IPS DF 4.7 (cell line): ENCODE data around the gene SPOCK1.
"Not testable (repeated sequence)": the region's sequence is repeated elsewhere in the genome, so short reads cannot be mapped to it uniquely, and the experiment has no call there.

Experiments
- DNase-seq: peaks from one replicate; pipeline ENCODE4 v3.0.0-alpha.2; 2013; ENCODE audit warnings: low spot score; ENCODE audit errors: extremely low read depth

SPOCK1 gene

DNA sequence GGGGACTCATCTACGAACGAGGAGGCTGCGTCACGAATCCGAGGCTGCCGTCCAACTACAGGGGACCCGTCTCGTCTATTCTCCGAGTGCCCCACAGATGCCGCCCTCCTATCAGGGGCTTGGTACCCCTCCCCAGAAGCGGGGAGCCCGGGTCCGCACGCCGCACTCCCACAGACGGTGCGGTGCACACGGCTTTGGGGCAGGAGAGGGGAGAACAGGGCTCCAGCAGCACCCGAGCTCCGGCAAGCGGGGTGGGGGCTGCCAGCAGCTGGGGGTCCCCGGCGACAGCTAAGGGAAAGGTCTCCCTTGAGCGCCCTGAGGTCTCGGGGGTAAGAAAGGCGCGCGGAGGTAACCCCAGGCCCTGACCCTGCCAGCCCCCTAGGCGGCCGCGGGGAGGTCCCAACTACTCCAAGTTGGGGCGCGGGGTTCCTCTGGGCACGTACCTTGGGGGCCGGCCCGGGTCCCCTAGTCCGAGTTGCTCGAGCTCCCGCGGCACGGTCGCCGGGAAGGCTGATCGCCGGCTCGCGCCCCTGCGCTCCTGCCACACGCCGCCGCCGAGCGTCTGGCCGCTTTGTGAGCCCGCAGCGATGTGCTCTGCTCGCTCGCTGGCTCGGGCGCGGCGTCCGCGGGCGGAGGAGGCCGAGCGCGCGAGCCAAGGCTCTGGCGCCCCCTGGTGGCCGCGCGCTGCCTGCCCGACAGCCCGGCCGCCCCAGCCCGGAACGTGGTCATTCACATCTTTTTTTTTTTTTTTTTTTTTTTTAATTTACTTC is at the start of gene SPOCK1:
TSS of gene SPOCK1 (minus strand) at position 591 of the 770 bp plus-strand sequence.
- DNase-seq = no peak

DNA sequence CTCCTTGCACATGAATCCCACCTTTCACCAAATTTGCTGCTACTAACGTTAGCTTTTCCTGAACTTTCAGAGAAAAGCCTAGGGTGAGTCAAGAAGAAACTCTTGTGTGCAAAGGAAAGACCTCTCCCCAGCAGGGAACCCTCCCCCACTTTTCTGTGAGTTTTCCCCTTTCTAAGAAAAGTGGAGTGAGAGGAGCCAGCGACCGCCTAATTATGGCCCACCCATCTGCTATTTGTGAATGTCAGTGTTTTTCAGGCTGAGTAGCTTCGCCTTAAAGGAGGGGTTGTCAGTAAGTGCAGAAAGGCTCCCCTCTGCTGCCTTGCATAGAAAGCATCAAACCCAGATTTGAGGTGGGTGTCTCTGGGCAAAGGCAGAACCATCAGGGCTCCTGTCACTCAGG is 46.8 kb upstream of the SPOCK1 start:
- DNase-seq = no peak

DNA sequence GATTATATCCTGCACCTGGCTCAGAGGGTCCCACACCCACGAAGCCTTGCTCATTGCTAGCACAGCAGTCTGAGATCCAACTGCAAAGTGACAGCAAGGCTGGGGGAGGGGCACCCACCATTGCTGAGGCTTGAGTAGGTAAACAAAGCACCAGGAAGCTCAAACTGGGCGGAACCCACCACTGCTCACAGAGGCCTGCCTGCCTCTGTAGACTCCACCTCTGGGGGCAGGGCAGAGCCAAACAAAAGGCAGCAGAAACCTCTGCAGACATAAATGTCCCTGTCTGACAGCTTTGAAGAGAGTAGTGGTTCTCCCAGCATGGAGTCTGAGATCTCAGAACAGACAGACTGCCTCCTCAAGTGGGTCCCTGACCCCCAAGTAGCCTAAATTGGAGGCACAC is 36.3 kb upstream of the SPOCK1 start:
- DNase-seq = not testable (repeated sequence)

DNA sequence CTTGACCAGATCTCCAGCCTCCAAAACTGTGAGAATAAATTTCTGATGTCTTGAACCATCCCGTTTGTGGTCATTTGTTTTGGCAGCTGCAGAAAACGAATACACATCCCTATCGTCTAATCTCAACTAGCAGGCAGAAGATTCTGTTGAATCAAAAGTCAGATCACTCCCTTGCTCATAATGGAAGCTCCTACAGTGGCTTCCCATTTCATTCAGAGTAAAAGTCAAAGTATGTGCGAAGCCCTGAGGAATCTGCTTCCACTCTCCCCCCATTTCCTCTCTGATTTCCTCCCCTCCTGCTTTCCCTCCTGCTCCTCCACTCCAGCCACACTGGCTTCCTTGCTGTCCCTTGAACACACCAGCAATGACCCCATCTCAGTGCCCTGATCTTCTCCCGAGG is 34.8 kb upstream of the SPOCK1 start:
- DNase-seq = no peak

DNA sequence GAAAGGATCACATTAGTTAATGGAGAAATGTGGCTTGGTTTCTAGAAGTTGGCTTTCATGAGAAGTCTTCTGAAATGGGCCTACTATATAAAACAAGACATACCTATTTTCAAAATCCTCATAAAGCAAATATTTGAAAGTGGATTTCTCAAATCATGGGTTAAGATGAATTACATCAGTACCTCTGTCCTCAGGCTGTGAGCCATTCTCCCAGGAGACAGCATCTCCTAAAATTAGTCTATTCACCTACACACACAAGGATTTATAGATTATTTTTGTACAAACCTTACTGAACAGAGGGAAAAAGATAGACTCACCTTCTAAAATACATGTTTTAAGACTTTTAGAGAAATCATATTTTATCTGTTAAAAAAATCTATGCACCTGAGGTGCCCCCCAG is 32.1 kb upstream of the SPOCK1 start:
- DNase-seq = no peak

DNA sequence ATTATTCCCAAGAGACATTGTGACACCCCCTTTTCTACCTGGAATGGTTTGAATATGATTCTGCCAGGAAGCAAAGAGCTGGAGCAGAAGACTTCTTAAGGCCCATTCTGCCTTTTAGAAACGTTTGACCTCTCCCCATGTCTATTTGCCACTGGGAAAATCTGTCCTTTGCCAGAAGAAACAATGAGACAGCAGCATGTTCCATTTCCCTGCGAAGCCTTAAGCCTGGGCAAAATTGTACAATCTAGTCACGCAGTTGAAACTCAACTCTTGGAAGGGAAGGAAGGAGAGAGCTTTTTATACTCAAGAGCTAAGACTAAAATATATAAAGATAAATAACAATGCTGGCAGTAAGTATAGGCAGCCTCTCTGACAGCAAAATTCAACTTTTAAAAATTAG is 22.1 kb upstream of the SPOCK1 start:
- no peak for DNase-seq

DNA sequence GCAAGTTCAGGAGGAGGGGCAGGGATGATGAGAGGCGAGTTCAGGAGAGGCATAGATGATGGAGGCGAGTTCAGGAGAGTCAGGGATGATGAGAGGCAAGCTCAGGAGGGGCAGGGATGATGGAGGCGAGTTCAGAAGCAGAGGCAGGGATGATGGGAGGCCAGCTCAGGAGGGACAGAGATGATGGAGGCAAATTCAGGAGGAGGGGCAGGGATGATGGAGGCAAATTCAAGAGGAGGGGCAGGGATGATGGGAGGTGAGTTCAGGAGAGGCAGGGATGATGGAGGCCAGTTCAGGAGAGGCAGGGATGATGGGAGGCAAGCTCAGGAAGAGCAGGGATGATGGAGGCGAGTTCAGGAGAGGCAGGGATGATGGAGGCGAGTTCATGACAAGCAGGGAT is 17.8 kb upstream of the SPOCK1 start:
- DNase-seq = no peak

DNA sequence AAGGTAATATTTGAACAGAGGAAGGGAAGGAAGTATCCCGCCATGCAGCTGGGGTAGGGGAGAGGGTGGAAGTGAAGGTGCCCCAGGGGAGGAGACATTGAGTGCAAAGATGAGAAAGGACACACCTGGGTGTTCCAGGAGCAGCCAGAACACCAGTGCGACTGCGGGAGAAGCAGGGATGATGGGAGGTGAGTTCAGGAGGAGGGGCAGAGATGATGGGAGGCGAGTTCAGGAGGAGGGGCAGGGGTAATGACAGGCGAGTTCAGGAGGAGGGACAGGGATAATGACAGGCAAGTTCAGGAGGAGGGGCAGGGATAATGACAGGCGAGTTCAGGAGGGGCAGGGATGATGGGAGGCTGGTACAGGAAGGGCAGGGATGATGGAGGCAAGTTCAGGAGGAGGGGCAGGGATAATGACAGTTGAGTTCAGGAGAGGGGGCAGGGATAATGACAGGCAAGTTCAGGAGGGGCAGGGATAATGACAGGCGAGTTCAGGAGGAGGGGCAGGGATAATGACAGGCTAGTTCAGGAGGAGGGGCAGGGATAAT is 17.2 kb upstream of the SPOCK1 start:
- DNase-seq = no peak

DNA sequence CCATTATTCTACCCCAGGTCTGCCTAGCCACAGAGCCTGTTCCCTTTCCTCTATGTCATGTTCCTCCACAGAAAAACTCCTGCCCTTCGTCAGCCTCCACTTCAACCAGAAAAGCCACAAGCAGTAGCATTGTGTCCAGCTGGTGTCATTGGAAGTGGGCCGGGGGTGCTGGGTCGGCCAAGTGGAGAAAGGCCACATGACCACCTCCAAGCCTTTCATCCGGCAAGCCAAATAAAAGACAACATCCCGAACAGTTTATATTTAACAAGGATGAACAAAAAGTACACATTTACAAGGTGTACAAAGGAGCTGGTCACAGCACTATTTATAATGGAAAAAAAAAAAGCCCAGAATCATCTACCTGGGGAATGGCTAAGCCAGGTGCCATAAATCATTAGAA is 16.1 kb upstream of the SPOCK1 start:
- no peak for DNase-seq

DNA sequence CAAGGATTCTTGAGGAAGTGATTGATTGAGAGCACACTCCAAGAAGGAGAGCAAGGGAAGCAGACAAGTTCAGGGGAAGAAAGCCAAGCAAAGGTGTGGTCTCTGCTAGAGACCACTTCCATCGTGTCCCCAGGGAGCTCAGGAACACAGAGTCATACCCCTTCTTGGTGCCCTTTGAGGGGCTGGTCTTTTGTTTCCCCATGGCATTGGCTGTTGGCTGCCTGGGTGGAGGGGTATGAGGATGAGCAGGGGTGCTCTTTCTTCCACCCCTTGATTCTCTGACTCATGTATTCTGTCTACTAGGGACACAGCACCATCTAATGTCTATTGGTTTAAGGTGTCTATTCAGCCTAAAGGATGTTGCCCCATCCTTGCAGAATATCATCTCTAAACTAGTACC is 11.5 kb upstream of the SPOCK1 start:
- DNase-seq = no peak

DNA sequence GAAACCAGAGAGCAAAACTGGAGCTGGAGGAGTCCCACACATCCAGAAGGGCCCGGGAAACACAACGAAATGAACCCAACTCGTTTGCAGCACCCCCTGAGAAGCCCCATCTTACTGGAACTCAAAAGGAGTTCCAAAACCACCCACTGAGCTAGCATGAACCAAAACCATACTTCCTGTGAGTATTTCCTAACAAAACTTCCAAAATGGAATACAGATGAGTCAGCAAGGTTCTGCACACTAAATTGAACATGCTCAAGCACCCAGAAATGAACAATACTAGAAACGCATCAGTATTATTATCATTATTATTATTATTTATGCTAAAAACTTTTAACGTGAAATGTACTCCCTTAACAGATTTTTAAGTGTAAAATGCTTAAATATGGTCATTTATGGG is 8.0 kb upstream of the SPOCK1 start:
- DNase-seq = no peak

DNA sequence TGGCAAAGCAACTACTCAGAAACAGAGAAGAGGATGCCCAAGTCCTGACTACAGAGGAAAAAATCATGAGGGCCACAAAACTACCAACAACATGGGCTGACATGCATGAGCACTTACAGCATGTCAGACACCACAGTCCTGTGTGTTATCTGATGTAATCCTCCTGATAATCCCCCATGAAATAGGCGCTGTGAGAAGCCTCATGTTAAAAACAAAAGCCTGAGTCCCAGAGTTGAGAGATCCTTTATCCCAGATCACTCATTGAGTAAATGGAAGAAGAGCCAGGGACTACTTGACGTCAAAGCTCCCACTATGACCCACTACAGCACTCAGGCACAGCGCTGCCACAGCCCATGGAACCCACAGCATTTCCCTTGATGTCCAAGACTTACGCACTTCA is 7.2 kb upstream of the SPOCK1 start:
- no peak for DNase-seq

DNA sequence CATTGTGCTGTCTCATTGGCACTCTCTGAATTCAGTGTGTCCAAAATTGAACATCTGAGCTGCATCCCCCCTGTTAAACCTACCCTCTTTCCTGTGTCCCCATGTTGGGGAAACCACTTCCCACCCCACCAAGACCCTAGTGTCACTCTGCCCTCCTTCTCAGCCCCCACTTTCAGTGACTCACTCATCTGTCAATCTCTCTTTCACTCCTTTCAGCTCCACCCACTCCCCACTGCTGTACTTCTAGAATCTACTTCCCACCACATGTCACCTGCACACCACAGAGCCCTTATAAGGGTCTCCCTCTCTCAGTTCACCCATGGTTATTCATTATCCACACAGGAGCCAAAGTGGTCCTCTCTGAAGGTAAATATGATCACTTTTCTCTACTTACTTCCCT is 5.8 kb upstream of the SPOCK1 start:
- DNase-seq = no peak

DNA sequence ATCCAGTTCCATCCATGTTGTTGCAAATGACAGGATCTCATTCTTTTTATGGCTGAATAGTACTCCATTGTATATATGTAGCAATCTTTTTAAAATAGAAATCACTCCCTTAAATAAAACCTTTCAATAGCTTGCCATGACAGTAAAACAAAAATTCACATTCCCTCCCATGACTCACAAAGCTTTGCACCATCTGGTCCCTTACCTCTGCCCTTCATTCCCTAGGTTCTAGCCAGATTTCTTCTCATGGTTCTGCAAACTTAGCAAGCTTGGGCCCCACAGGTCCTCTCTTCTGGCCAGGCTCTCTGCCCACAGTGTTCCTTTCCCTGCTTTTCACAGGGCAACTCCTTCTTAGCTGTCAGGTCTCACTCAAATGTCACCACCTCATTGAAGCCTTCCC is 4.3 kb upstream of the SPOCK1 start:
- no peak for DNase-seq

DNA sequence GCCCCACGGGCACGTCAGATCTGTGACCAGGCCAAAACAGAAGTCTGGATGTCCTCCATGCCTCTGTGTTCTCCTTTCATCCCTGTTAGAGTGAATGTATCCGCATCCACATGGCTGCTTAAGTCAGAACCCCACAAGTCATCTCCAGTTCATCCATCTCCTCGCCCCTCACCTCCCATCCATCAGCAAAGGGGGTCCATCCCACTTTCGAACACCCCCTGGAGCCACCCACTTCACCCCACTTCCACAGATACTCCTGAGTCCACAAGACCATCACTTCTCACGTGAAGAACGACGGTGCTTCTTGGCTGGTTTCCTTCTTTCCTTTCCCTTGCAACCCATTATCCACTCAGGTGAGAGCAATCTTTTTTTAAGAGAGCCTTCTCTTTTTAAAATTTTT is 3.5 kb upstream of the SPOCK1 start:
- DNase-seq = no peak

DNA sequence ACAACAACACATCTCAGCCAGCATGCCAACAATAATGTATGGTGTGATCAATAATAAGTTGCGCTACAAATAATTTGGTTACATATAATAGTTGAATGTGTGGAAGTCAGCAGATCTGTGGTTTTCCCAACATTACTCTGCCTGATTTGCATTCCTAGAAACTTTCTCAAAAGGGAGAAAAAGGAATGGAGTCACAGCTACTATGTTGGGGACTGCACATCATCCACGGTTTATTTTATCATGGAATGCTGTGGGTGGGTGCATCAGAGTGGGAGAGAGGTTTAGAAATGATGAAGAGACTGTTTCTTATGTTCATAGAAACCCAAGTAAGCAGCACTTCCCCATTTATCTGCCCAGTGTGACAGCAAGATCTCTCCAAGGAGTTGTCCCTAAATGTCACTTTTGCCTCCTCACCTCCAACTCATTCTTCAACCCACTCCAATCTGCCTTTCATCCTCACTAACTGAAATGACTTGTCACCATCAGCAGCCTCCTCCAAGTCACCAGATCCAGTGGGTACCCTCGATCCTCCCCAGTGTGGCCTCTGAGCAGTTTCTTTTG is 2.8 kb upstream of the SPOCK1 start:
- no peak for DNase-seq

DNA sequence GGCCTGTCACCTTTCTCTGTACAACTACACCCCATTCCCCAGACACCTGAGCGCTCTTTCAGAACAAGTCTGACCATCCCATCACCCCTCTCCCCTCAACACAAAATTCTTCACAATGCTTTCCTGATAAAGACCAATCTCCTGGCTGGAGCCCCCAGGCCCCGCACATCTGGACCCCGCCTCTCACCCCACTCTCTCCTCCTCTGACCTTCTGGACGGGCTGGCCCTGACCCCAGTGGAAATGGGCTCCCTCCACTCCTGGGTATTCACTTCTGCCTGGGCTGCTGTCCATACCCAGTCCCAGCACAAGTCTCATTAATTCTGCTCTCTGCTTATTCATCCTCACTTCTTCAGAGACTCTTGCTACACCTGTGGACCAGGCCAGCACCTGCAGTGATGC is 2.1 kb upstream of the SPOCK1 start:
- DNase-seq = no peak

DNA sequence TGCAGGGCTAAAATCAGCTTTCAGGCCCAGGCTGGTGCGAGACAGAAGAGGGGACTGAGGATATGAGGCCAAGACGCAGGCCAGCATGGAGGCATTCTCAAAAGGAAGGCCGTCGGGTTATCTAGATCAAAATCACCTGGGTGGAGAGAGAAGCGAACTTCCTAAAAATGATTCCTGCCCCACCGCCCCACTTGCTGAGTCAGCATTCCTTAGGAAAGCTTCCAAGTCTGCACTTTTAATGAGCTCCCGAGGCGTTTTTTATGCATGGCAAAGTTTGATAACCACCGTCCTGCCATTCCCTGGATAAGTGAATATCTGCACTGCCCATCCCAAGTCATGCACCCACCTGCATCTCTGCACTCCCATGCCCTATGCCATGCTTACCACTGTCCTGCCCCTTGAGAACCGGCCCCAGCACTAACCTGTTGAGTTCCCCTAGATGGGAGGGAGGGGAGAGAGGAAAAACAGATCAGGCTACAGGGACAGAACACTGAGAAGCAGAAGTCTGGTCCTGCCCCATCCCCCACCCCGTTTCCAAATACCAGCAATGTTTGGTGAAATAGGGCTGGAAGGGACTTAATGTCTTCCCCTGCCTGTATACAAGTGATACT is 1.6 kb upstream of the SPOCK1 start:
- no peak for DNase-seq

DNA sequence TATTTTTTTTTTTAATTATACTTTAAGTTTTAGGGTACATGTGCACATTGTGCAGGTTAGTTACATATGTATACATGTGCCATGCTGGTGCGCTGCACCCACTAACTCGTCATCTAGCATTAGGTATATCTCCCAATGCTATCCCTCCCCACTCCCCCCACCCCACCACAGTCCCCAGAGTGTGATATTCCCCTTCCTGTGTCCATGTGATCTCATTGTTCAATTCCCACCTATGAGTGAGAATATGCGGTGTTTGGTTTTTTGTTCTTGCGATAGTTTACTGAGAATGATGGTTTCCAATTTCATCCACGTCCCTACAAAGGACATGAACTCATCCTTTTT is 351 bp upstream of the SPOCK1 start:
- not testable (repeated sequence) for DNase-seq

DNA sequence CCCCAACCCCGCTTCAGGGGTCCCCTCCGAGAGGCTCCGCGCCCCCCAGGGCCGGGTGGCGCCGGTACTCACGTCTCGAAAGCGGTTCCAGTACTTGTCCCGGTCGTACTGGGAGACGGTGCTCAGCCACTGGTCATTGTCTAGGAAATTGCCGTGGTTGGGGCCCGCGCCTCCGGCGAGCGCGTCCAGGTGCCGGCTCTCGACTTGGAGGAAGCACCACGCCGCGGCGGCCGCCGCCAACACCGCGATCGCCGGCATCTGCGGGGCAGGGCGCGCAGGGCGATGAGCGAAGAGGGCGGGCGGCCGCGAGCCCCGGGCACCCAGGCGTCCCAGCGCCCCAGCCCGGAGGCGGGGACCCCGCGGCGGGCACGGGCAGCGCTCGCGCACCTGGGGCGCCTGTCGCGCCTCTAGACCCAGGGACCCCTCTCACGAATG is 808 bp downstream of the SPOCK1 start:
- DNase-seq = no peak

DNA sequence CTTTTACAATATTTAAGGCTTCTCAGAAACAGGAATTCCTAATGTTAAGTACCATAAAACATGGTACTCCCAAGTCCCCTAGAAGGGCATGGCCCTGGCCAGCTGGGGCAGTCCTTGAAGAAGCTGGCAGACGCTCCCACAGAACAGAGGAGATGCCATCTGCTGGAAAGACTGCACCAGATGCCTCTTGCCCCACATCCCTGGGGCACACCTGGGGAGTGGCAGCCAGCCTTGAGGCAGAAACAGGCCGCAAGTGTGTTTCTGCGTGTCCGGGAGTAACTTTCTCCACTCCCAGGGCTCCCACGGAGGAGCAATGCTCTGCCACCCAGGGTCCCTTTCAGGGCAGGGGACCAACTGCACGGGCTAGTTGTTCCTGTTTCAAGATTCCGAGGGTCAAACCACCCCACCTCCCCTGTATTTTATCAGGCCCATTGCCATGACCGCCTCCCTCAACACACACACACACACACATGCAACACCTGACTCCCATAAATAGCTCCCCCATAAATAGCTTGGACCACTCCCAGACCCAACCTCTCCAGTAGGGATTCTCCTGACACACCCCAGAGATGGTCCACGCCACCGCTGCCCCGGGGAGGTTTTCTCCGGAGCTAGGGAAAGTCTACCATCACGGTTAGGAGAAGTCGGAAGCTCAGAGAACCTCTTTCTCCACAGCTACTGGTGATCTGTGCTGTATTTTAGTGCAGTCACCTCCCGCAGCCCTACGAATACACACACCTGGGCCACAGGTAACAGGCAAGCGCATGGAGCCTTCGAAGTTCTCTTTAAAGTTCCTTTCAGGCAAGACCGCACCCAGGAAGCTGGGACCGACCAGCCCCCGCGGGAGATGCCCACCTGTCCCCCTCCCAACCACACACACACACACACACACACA is 1.5 kb downstream of the SPOCK1 start:
- DNase-seq = no peak

DNA sequence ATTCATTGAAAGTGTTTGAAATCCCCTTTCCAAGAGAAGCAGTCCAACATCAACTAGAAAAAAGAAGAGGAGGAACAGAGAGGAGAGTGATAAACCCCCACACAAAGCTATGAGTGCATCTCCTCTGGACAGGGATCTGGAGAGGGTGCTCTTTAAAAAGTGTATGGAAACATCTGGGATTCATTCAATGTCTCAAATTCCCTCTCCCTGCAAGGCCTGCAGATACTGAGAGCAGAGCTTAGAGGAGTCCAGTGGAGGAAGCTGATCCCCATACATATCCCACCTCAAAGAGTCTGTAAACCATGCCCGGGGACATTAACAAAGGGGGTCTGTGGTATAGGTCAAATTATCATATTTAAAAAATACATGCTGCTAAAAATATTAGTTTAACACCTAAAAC is 2.2 kb downstream of the SPOCK1 start:
- DNase-seq = no peak
